PC-9 (cell line): ENCODE measurements around the gene ENPP5.

Source experiments
- CTCF ChIP-seq: fragments of 200-600 bp; sonication (generic); conservative IDR thresholded peaks from 2 replicates; pipeline ENCODE4 v1.6.1; 2017; ENCODE audit warnings: mixed run types, antibody characterized with exemption, mild to moderate bottlenecking, moderate library complexity
- EZH2 ChIP-seq: fragments of 200-600 bp; sonication (generic); IDR thresholded peaks from 2 replicates; pipeline ENCODE4 v1.8.0; 2017; ENCODE audit warnings: antibody characterized with exemption, low read depth

DNA sequence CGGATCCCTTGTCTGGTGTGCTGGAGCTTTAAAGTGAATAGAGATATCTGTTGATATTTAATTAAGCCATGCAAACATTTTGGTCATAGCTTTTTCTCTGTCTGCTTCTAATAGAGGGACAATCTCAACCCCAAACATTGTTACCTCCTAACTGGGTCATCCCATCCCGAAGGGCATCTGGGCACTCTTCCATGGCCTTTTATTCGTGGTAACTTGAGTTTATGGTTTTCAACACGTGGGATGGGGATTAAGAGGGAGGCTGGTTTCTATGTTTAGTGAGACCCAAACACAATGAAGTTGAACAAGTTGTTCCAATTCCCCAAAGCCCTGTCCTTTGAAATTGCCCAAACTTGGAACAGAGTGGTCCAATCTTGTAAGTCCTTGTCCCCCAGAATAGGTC, 1.4 kb upstream of the ENPP5 start:
- TF ChIP-seq CTCF, result no peak
- TF ChIP-seq EZH2, result no peak
